Gastroesophageal sphincter (tissue), 3 donors: ENCODE results near the gene SLC27A2.

Experiments
- CTCF ChIP-seq, 4 experiments: fragments of 200-600 bp in 2 of 4; fragments of 450-650 bp in 2 of 4; sonication (generic) in 1 of 4; IDR thresholded peaks; one replicate each; pipeline ENCODE4 v1.5.1; 2017 to 2019; ENCODE audit warnings: antibody characterized with exemption in 4 of 4, mild to moderate bottlenecking in 2 of 4, moderate library complexity in 2 of 4
- EP300 ChIP-seq: sonication (generic); formaldehyde crosslinking; IDR thresholded peaks from one replicate; pipeline ENCODE4 v1.6.1; 2017; ENCODE audit warnings: antibody characterized with exemption, mild to moderate bottlenecking

- TF ChIP-seq CTCF (IDR thresholded peaks at IDR 0.05) (no peak), EP300 (no peak)
Measured at GRCh38 chr15:50166216-50166615, 15.8 kb upstream of the SLC27A2 start.
